Nephron progenitor cell (in vitro differentiated cells): ENCODE data around the gene FER1L5.
"Not testable (repeated sequence)": the region's sequence is repeated elsewhere in the genome, so short reads cannot be mapped to it uniquely, and the experiment has no call there.

Source experiments
- DNase-seq: peaks from one replicate; pipeline ENCODE4 v3.0.0; 2021
- H3K27ac Mint-ChIP-seq: 2 replicates; pipeline ENCODE4 v1.8.0; 2021; ENCODE audit warnings: mild to moderate bottlenecking, moderate library complexity, mixed read lengths
- H3K27me3 Mint-ChIP-seq: 2 replicates; pipeline ENCODE4 v1.8.0; 2021; ENCODE audit warnings: mild to moderate bottlenecking, low read depth, mixed read lengths; ENCODE audit not compliant: poor library complexity
- H3K36me3 Mint-ChIP-seq: 2 replicates; pipeline ENCODE4 v1.8.0; 2021; ENCODE audit warnings: low read depth, mixed read lengths
- H3K4me1 Mint-ChIP-seq: 2 replicates; pipeline ENCODE4 v1.8.0; 2021; ENCODE audit warnings: mixed read lengths
- H3K4me3 Mint-ChIP-seq: 2 replicates; pipeline ENCODE4 v1.8.0; 2021; ENCODE audit warnings: mild to moderate bottlenecking, moderate library complexity, mixed read lengths
- H3K9me3 Mint-ChIP-seq: 2 replicates; pipeline ENCODE4 v1.8.0; 2021; ENCODE audit warnings: mild to moderate bottlenecking, moderate library complexity, mixed read lengths
- TF ChIP-seq, protein P1 (sequence below): fragments of 200-600 bp; sonication (generic); IDR thresholded peaks from 2 replicates; pipeline ENCODE4 v1.5.0; 2021; ENCODE audit warnings: antibody characterized with exemption

Gene FER1L5

DNA sequence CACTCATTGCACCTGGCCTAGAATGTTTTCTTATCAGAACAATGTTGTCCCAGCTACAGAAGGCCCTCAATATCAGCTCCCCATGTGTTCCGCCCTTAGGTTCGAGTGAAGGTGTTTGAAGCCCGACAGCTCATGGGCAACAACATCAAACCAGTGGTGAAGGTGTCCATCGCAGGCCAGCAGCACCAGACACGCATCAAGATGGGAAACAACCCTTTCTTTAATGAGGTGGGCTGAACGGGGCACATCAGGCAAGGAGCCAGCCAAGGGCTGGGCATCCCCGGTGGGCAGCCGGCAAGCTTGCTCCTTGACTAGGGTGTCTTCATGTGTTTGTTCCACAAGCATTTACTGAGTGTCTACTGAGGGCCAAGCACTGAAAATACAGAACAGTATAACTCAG lies 9.2 kb downstream of the FER1L5 start:
- Mint-ChIP-seq H3K27me3 (peaks cover 6% of the 10 kb centered on the region), H3K27ac (peak overlapping the region; percentile 52), H3K4me1 (peaks cover 12% of the 10 kb centered on the region), H3K9me3 (no peaks in the 10 kb centered on the region), H3K36me3 (peaks cover 5% of the 10 kb centered on the region), H3K4me3 (no peak overlapping the region)
- DNase-seq = no peak
- TF ChIP-seq, protein P1, sequence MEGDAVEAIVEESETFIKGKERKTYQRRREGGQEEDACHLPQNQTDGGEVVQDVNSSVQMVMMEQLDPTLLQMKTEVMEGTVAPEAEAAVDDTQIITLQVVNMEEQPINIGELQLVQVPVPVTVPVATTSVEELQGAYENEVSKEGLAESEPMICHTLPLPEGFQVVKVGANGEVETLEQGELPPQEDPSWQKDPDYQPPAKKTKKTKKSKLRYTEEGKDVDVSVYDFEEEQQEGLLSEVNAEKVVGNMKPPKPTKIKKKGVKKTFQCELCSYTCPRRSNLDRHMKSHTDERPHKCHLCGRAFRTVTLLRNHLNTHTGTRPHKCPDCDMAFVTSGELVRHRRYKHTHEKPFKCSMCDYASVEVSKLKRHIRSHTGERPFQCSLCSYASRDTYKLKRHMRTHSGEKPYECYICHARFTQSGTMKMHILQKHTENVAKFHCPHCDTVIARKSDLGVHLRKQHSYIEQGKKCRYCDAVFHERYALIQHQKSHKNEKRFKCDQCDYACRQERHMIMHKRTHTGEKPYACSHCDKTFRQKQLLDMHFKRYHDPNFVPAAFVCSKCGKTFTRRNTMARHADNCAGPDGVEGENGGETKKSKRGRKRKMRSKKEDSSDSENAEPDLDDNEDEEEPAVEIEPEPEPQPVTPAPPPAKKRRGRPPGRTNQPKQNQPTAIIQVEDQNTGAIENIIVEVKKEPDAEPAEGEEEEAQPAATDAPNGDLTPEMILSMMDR = no peak

DNA sequence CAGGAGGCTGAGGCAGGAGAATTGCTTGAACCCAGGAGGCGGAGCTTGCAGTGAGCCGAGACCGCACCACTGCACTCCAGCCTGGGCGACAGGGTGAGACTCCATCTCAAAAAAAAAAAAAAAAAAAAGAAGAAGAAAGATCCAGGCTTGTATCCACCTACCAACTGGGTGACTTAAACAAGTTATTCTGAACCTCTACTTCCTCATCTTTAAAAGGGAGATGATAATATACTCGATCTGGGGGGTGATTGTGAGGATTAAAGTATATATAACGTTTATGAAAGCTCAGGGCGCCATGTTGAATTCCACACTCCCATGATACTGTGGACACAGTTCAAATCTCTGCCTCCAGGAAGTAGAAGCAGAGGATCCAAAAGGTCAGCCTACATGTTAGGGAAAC lies 12.2 kb downstream of the FER1L5 start:
- H3K36me3 Mint-ChIP-seq, H3K4me3 Mint-ChIP-seq, H3K27me3 Mint-ChIP-seq, H3K9me3 Mint-ChIP-seq, H3K4me1 Mint-ChIP-seq, DNase-seq: not testable (repeated sequence)
- peak overlapping the region; percentile 24 for H3K27ac Mint-ChIP-seq

DNA sequence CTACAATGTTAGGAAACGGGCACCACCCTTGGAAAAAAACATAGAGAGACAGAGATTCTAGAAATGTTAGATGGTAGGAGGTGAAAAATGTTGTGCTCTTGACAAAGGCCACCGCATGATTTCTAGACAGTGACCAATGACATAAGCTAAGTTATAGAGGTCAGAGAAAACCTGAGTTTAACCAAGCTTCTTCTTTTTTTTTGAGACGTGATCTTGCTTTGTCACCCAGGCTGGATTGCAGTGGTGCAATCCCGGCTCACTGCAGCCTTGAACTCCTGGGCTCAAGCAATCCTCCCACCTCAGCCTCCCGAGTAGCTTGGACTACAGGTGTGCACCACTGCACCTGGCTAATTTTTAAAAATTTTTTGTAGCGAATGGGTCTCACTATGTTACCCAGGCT lies 13.0 kb downstream of the FER1L5 start:
- DNase-seq = no peak
- H3K4me1 Mint-ChIP-seq = no peaks in the 10 kb centered on the region
- H3K27me3 Mint-ChIP-seq = no peaks in the 10 kb centered on the region
- no peak overlapping the region for H3K4me3 Mint-ChIP-seq
- H3K9me3 Mint-ChIP-seq = no peaks in the 10 kb centered on the region
- TF ChIP-seq, protein P1 = no peak
- H3K36me3 Mint-ChIP-seq = peaks cover 9% of the 10 kb centered on the region
- H3K27ac Mint-ChIP-seq = no peak overlapping the region

DNA sequence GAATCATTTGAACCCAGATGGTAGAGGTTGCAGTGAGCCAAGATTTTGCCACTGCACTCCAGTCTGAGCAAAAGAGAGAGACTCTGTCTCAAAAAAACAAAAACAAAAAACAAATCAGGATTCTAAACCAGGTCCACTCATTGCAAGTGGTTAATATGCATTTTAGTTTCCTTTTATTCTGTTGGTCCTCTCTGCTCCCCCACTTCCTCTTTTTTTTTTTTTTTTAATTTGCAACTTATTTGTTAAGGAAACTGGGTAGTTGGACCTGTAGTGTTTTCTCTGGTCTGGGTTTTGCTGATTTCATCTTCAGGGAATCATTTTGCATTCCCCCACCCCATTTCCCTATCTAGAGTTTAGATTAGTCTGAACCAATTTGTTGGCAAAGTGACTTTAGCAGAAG lies 14.0 kb downstream of the FER1L5 start:
- H3K4me3 Mint-ChIP-seq = no peak overlapping the region
- no peaks in the 10 kb centered on the region for H3K9me3 Mint-ChIP-seq
- no peaks in the 10 kb centered on the region for H3K27me3 Mint-ChIP-seq
- DNase-seq = no peak
- TF ChIP-seq, protein P1 = no peak
- peaks cover 9% of the 10 kb centered on the region for H3K36me3 Mint-ChIP-seq
- H3K27ac Mint-ChIP-seq = no peak overlapping the region
- H3K4me1 Mint-ChIP-seq = no peaks in the 10 kb centered on the region

DNA sequence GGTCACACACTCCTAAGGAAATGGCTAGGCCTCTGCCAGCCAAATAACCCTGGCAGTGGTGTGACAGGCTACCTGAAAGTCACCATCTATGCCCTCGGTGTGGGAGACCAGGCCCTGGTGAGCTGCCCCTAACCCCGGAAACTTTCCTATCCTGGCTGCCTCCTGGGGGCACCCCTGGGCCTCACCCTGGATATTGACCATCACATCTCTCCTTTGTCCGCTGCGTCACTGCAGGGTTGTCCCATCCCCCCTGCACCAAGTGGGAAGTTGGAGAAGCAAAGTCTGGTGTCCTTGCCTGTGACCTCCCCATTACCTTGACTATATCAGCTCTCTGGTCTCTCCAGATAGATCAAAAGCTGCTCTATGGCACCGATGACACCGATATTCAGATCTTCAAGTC lies 18.8 kb downstream of the FER1L5 start:
- no peak overlapping the region for H3K27ac Mint-ChIP-seq

DNA sequence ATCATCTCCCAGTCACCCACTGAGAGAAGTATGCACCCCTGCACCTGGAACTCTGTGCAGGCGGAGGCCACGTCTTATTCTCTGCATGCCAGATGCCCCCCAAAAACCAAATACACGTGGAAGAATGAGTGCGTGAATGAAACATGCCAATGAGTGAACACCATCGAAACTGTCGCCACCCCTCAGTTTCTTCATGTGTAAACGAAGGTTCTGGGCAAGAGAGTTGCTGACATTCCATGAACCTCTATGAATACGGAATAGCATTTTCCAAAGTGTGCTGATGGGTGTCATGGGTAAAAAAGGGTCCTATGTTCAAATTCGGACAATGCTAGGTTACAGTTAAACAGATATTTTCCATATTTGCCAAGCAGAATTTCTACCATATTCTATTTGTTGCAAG lies 19.8 kb downstream of the FER1L5 start:
- peaks cover 25% of the 10 kb centered on the region for H3K9me3 Mint-ChIP-seq
- H3K36me3 Mint-ChIP-seq = peaks cover 11% of the 10 kb centered on the region
- TF ChIP-seq, protein P1 = no peak
- H3K27me3 Mint-ChIP-seq = peaks cover 7% of the 10 kb centered on the region
- no peak overlapping the region for H3K4me3 Mint-ChIP-seq
- DNase-seq = no peak
- no peaks in the 10 kb centered on the region for H3K4me1 Mint-ChIP-seq
- H3K27ac Mint-ChIP-seq = no peak overlapping the region

More for the DNA sequence above, 18.8 kb downstream of the FER1L5 start:
- no peaks in the 10 kb centered on the region for H3K4me1 Mint-ChIP-seq
- DNase-seq = no peak
- H3K36me3 Mint-ChIP-seq = peaks cover 11% of the 10 kb centered on the region
- TF ChIP-seq, protein P1 = no peak
- H3K9me3 Mint-ChIP-seq = peaks cover 25% of the 10 kb centered on the region
- H3K27me3 Mint-ChIP-seq = peaks cover 7% of the 10 kb centered on the region
- H3K4me3 Mint-ChIP-seq = no peak overlapping the region
